ENCODE measurements around the gene BIN1.

The BIN1 gene

DNA sequence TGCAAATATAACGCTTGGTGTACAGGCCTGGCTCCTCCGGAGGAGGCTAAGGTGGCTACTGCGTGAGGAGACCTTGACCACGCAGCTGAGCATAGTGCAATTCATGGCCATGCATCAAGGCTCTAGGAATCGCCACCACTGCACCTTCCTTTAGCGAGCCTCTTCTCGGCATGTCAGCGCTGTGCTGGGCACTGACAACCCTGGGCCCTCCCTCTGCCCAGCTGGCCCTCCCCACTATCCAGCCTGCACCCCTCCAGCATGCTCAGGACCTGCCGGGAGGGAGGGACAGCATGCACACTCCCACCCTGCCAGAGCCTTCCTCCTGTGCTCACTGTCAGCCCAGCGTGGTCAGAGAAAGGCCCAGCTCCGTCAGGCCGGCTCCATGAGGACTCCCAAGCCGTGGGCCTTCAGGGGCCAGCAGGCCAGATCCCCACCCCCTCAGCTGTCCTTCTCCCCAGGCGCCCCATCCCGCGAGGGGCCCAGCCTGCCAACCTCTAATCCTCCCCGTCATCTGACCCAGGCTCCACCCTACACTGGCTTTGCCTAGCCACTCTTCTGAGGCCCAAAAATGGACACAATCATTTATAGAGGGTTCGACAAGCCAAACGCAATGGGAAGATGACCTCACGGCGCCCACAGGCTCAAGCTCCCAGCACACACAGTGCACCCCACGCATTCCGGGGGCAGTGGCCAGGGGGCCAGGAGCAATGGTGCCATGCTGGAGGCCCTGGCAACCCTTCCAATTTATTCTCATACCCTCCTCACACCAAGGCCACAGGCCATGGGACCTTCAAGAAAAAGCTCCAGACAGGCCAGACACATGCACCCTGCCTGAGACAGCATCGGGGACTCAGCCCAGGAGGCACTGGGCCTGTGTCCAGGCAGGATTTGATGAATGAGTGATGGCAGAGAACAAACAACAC, 3.5 kb downstream of the BIN1 start:
- no peak for DNase-seq

DNA sequence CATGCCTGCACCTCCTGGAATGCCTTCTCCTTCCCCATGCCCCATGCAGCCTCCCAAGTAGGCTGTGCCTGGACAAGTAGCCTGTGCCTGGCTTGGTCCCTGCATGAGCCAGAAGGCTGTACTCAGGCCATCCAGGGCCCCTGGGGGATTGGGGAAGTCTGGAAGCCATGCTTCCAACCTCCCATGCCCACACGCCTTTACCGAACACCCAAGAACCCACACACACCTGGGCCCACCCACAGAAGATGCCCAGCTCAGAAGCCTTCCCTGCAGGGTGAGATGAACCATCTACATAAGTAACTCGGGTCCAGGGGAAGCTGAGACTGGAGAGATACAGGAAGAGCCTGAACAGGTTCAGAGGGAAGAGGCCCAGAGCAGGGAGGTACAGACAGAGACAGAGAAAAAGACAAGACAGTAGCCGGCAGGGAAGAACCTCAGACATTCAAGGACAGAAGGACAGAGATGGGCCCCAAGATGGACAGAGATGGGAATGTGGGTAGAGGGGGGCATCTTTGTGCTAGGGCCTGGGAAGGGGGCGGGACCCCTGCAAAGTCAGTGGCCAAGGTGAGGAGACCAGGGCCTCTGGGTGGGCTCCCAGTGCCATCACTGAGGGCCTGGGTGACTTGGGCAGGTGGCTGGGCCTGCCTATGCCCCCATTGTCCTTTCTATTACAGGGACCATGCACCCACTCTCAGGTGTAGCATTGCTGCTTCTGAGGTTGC, 4.3 kb downstream of the BIN1 start:
- no peak for DNase-seq

DNA sequence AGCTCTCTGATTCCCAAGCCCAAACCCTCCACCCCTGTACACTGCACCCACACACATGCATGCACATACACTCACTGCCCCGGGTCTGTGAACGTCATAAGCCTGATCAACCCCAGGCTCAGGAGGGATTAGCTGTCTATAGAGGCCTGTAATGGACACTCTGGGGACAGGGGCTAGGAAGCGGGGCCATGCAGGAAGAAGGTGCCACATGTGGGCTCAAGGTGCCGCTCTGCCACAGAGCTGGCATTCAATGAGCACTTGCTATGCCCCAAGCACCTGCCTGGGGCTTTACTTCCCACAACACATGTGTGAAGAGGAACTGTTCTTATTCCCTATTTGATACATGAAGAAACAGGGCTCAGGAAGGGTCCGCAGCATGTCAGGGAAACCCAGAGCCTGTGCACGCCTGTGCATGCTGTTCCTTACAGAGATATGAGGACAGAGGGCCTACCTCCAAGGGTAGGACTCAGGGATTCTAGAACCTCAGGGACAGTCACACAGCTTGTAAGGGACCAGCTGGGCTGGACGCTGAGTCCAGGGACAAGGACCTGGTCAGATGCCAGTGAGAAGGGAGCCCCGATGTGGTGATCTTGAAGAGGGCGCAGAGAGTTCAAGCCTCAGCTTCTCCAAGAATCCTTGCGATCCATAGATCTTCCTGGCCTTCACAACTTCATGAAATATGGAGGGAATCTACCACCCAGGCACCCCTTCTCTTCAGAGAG, 5.0 kb downstream of the BIN1 start:
- no peak for DNase-seq

DNA sequence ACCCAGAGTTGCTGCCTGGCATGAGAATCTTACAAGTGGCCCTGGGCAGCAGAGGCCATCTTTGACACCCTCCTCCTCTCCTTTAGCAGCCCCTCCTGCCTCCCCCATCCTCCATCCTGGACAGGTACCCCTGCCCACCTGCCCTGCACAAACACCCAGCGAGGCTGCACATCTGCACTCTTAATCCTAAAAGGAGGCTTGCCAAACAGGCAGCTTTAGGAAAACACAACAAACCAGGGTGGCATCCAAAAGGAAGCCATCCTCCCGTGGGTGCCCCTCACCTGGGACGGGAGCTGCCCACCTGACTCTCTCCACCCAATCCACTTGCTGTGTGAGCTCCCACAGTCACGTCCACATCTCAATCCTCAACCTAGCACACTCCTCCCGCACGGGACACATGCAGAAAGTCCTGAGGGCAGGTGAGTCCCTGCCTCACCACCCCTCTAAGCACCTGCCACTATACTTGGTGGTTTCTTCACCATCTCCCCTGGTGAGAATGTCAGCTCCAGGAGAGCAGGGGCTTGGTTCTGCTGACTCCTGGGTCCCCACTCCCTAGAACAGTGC, 5.8 kb downstream of the BIN1 start:
- no peak for DNase-seq

DNA sequence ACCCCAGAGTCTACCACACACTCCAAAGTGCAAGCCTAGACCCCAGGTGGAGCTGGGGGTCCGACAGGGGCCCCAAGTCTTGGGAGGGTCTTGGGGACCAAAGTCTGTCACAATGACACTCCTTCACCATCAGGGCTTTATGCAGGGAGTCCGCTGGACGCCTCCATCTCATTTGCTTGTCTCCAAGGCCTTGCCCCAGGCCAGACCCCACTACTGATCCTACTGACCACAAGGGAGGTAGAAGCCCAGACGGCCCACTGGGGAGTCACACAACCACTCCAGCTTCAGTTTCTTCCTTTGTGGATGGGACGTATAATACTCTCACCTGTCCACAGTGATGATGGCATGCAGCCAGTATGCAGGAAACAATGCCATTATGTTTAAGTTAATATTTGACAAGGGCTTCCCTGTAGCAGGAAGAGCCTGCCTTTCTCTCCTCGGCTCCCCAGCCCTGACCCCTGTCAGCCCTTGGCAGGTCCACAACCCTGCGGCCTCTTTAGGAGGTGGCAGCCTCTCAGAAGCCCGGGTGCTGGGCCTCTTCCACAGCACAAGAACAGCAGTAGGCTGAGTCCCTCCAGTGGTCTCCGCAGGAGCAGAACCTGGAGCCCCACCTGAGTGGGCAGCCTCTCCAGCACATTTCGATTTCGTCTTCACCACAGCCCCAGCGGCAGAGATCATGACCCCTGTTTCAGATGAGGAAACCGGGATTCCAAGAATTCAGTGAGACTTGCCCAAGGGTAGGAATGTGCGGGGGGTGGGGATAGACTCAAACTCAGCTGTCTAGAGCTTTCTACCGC, 6.5 kb downstream of the BIN1 start:
- DNase-seq: peak; percentile 39

DNA sequence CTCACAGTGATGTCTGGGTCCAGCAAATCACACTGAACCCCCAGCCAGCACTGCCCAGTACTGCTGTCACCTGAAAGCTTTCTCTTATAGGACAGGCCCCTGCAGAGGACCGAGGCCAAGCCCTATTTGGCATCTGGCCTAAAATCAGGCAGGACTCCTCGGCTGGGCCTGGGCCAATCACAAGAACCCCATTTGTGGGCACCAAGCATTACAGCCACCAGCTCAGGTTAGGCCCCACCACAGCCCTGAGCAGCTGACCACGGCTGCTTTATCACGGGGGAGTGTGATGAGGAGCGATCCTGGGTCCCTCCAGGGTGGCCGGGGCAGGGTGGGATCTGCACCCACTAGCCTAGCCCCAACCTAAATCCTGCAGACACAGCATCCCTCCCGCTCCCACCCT, 8.2 kb downstream of the BIN1 start:
- DNase-seq: no peak

DNA sequence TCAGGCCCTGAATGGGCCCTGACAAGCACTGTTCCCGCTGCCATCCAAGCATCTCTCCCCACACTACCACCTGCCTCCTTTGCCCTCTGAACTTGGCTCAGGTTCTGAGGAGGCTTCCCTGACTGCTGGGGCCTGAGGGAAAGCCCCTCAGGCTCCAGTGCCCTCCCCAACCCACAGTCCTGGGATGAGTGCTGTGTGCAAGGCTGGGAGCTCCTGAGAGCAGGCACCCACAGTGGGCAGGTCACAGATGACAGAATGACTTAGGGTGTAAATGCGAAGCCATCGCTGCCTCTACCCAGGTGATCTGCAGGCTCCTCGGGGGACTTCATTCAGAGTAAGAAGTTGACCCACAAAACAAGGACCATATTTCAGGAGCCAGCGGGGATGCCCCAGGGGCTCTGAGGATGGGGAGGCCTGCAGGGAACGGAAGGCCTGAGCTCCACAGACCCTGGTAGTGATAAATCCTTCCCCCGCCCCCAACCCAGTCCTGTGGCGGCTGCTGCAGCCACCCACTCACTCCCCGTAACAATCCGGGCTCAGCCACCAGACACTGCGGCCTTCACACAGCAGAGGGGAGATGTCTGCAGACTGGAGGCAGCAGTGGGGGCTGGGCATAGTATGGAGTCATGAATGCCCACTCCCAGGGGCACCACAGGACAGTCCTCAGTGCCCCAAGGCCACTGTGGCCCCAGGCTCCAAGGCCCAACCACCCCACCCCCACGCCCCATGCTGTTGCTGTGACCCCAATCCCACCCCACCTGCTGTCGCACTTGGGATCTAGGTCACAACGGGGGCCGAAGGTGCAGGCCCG, 8.9 kb downstream of the BIN1 start:
- DNase-seq: no peak

DNA sequence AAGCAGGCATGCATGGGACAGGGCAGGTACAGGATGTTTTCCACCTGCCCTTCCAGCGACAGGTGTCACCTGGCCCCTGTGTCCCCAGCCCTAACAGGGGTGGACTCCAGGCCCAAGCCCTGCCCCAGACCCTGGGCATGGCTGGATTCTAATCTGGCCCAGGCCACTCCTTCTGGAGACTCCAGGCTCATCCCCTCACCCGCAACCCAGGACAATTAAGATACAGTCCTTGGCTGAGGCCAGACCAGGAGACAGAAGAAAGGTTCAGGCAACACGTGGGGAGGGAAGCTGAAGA, 9.5 kb downstream of the BIN1 start:
- DNase-seq: no peak

DNA sequence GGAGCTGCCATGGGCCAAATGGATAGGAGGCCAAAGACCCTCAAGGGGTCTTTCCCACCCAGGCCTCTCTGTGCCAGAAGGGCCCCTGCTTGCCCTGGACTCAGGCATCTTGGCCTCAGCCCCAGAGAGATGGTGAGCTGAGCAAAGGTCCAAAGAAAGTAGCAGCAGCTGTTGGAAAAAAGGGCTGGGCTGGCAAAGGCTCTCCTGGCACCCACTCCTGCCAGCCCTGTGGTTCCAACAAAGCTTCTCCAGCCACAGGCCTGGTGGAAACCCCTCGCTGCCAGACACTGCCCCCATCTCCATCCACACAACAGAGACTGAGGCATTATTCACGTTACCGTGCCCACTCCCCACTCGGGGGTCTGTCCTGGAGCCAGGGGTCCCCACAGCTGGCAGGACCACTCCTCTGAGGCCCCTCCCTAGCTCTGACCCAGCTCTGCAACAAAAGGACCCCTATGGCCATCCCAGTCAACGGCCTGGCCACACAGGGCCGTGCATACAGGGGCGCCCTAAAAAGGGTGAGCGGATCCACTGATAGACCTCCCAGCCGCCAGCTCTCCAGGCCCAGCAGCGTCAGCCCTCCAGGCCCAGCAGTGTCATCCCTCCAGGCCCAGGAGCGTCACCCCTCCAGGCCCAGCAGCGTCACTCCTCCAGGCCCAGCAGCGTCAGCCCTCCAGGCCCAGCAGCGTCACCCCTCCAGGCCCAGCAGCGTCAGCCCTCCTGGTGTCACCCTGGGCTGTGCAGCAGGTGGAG, 10.1 kb downstream of the BIN1 start:
- DNase-seq: no peak

DNA sequence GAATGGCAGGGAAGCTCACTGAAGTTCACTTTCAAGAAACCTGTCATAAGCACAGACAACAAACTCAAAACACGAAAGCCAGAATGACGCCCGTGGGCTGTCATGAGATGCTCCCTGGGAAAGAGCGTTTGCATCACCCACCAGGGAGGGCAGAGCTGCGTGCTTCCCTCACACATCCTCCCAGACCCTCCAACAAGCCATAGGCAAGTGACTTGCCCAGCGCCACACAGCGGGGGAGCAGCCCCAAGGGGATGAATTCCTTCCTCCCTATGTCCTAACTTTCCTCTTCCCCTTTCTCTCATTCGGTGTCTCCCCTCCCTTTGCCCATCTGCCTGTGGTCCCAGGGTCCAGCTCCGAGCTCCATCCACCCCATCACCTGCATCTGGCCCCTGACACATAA, 10.7 kb downstream of the BIN1 start:
- no peak for DNase-seq

DNA sequence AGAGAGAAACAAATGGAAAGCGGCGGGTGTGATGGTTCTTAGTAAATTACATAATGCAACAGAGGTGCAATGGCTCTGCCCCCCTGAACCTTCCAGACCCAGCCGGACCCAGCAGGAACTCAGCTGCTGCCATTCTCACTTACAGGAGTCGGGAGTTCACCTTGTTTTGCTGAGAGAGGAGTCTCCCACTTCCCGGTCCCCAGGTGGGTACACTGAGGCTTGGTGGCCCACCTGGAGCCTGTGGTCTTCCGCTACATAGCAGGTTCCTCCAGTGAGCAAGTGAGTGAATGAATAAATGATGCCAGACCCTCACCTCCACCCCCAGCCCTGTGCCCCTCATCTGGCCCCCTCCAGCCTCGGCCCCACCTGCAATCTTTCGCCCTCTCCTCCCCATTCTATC, 11.2 kb downstream of the BIN1 start:
- no peak for DNase-seq

DNA sequence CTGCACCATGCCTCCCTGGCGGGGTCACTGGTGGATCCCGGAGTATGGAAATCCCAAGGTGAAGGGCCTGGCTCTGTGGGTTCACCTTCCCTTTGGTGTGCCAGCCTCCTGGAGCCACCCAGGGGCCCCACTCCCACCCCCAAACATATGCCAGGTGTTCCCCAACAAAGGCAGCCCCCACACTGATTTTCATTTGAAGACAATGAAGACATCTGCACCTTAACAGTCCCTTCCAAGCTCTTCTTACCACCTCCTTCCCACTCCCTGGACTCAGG, 11.7 kb downstream of the BIN1 start:
- DNase-seq: no peak

DNA sequence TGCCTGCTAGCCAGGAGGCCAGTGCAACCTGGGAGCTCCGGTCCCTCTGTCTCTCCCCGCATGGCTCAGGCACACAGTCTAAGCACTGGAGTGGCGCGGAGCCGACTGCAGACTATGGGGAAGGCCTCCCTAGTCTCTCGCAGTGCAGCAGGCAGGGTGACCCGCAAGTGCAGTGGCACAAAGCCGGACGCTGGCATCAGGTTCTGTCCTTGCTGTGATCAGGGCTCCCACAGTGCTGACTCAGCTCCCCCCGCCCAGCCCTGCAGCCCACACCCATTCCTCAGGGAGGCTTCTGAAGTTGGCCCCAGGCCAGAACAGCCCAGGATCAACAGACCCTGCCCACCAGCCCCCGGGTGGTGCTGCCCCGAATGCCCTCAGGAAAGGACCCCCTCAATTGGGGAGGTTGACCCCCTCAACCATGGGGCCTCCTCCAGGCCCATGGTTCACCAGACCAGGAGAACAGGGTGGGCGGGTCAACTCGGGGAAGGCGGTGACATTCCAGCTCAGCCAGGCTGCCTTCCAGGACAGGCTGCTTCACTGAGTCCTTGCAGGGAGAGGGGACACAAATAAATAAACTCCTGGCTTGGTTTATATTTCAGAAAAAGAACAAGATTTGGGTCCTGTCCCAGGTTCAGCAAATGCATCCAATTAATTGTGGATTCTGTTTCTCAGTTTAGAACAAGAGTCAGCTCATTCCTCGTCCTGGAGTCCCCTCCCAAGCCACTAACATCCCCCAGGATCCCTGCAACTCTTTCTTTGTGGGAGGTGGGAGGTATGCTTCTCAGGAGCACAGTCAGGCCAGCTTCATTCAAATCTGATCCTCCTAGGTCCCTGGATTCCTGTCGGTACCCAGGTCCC, 12.2 kb downstream of the BIN1 start:
- DNase-seq: no peak

DNA sequence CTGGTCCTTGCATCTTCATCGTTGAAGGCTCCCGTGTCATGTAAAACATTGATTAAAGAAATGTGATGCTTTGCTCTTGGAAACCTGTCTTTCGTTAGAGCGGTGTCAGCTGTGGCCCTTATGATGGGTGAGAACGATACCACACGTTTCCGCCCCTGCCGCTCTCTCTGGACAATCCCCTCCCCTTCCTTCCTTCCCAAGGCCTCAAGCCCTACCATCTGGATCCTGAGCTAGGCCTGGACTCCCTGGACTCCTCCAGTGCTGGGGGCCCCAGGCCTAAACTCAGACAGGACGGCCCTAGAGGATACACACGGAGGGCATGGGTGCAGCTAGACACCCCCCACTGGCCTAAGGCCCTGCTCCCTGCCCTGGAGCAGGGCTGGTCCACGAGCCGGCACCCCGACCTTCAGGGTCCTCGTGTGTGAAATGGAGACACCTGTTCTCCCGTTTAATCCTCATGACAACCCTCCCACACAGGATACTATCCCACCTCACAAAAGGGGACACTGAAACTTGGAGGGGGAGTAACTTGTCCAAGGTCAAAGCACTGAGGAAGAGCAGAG, 13.2 kb downstream of the BIN1 start:
- no peak for DNase-seq

DNA sequence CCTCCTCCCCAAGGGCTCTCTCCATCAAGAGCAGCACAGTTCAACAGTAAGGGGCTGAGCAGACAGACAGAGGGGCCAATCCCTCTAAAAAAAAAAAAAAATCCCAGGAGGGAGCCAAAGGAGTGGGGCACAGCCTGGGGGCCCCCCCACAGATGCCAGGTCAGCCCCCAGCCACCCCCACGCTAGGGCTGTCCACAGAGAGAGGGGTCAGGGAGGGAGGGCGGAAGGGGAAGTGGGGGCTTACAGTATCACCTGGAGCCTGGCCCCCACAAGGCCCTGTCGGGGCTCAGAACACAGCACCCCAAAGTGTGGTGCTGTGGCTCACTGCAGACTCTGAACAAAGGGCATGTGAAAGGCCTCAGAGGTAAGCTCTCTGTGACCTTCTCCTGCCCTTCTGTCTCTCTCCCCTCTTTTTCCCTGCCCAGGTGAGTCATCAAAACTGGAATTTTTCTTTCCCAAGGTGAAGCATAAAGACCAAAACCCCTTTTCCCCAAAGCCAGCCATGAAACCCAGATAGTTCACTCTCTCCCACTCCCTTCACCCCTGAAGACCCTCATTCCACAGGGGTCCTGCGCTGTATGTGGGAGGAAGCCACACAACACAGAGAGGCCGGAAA, 13.9 kb downstream of the BIN1 start:
- no peak for DNase-seq

DNA sequence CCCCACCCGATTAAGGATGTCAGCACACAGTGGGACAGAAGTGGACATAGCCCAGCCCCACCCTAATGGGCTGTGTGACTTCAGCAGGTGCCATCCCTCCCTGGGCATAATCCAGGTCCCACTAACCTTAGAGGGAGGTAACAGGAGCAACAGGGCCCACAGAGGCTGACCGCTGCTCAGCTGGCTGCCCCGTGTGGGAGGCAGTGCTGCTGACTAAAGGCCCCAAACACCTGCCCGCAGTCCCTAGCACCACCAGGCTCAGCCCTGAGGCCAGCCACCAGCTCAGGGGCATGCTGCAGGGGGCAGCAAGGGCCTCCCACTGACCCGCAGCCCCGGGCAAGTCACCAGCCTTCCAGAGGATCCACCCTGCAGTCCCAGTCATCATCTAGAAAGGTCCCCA, 14.6 kb downstream of the BIN1 start:
- no peak for DNase-seq

DNA sequence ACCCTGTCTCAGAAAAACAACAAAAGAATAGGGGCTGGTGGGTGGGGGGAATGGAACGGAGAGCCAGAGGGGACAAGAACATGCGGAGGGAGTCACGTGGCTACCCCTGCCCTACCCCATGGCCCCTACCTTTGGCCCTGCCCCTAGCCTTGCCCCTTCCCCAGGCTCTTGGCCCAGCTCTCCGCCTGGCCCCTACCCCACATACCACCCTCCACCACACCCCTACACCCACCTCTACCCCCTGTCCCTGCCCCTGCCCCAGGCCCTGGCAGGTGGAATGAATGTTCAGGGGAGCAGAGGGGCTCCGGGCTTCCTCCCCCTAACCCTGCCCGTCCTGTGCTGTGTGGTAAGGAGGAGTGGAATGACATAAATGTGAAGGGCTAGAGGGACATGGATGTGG, 15.1 kb downstream of the BIN1 start:
- no peak for DNase-seq

DNA sequence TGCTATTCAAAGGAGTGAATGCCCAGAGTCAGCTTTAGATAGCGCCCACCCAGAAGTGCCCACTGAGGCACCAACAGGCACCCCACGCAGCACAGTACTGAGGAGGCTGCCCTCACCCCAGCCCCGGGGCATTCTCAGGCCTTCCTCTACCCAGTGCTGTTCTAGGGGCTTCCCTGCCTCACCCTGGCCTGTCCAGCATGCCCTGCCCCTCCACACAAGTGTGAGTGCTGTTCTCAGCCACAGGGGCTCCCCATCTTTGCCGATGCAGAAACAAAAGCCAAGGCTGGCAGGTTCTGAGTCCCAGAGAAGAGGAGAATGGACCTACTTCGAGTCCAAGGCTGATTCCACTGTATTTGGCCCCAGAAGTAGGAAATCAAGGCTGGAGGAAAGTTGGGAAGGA, 15.8 kb downstream of the BIN1 start:
- DNase-seq: no peak

DNA sequence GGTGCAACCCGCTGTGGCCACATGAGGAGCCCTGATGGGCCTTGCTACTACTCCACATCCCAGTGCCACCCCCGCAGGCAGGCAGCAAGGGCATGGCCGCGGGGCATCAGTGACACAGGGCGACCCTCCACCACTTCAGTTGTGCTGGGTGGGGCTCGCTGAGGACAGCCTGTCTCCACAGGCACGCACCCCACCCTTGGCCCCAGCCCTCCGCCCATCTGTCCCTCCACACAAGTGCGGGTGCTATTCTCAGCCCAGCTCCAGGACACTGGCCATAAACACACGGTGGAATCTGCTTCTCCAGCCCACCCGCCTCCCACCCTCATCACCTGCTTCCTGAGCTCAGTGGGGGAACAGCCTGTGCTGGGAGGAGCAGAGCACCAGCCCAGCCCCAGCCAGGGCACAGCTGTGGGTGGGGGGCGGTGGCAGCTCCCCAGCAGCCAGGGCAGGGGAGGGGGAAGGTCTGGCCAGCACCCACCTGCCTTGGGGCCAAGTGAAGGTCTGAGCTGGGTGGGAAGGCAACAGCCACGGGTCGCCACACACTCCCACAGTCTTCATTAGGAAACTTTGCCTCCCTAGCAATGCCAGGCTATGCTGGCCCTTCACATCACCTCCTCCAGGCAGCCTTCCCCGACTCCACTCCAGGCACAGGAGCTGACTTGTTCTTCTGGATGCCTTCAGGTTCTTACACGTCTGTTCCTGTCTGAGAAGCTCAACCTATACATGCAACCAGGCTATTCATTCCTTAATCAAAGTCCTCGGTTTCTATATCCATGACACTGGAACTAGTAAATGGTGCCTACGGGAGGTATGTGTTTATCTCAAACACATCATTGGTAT, 16.5 kb downstream of the BIN1 start:
- no peak for DNase-seq

Measured in COR-L47 (cell line).